H1 (cell line): ENCODE data around the gene ADRM1. TPM values are rescaled to one million over a fixed set of nuclear protein-coding genes. Genes with fewer than 3 reads are reported as not detected.

Source experiments
- CTCF ChIA-PET: fragments of 300-600 bp; sonication (Branson Sonifier 250); formaldehyde crosslinking; loops from one replicate; lab custom pipeline; 2021; ENCODE audit not compliant: partially characterized antibody; lab: Charles Lee
- POLR2A ChIA-PET: fragments of 300-600 bp; sonication (Branson Sonifier 250); formaldehyde crosslinking; loops from one replicate; lab custom pipeline; 2021; ENCODE audit warnings: inconsistent platforms; ENCODE audit not compliant: partially characterized antibody; lab: Charles Lee
- DNase-seq, 2 experiments: peaks; one replicate each; pipeline versions ENCODE4 v3.0.0 to v3.0.0-alpha.2; 2010 to 2022; ENCODE audit warnings: low spot score in 2 of 2, low read depth in 1 of 2, mixed read lengths in 1 of 2
- FAIRE-seq: peaks from 2 replicates; lab custom pipeline; 2011; peaks lifted over from hg19 to GRCh38; lab: Jason Lieb, UNC
- H2AFZ ChIP-seq: 2 replicates; pipeline ENCODE4 v1.8.1; 2012; ENCODE audit warnings: low read length, inconsistent platforms
- H2AK5ac ChIP-seq: 2 replicates; pipeline ENCODE4 v1.6.1; 2013; ENCODE audit warnings: low read depth, low read length
- H2BK120ac ChIP-seq: replicated peaks from 2 replicates; pipeline ENCODE3; 2013; ENCODE audit warnings: low read depth, low read length, inconsistent platforms
- H2BK12ac ChIP-seq: 2 replicates; pipeline ENCODE4 v1.6.1; 2013; ENCODE audit warnings: low read depth, low read length
- H2BK15ac ChIP-seq: 2 replicates; pipeline ENCODE4 v1.6.1; 2013; ENCODE audit warnings: low read length
- H2BK20ac ChIP-seq: 2 replicates; pipeline ENCODE4 v1.6.1; 2013; ENCODE audit warnings: low read length
- H2BK5ac ChIP-seq: 2 replicates; pipeline ENCODE4 v1.6.1; 2013; ENCODE audit warnings: low read depth, low read length
- H3K14ac ChIP-seq: 2 replicates; pipeline ENCODE4 v1.6.1; 2013; ENCODE audit warnings: inconsistent platforms; ENCODE audit not compliant: insufficient read length
- H3K18ac ChIP-seq: 2 replicates; pipeline ENCODE4 v1.6.1; 2013; ENCODE audit warnings: low read length; ENCODE audit errors: extremely low read depth
- H3K23ac ChIP-seq: 2 replicates; pipeline ENCODE4 v1.6.1; 2013; ENCODE audit warnings: inconsistent platforms; ENCODE audit not compliant: insufficient read length
- H3K23me2 ChIP-seq: 2 replicates; pipeline ENCODE4 v1.6.1; 2013; ENCODE audit warnings: low read depth, low read length
- H3K27ac ChIP-seq: 2 replicates; pipeline ENCODE4 v1.6.1; 2011; ENCODE audit warnings: low read depth, low read length, inconsistent platforms
- H3K27me3 ChIP-seq, 4 experiments: replicated peaks in 1 of 4; 1 replicate in 1 of 4; 2 replicates in 3 of 4; pipeline versions ENCODE4 v1.6.1 to v1.8.1; 2011 to 2013; ENCODE audit warnings: low read length in 3 of 4, mild to moderate bottlenecking in 3 of 4, inconsistent platforms in 2 of 4, mixed read lengths in 2 of 4, moderate library complexity in 1 of 4; ENCODE audit not compliant: control insufficient read depth in 3 of 4, insufficient read depth in 3 of 4; ENCODE audit errors: extremely low read depth in 1 of 4
- H3K36me3 ChIP-seq, 4 experiments: 2 replicates each; pipeline versions ENCODE4 v1.6.1 to v1.8.1; 2011 to 2013; ENCODE audit warnings: mild to moderate bottlenecking in 4 of 4, low read length in 3 of 4, moderate library complexity in 2 of 4, control low read depth in 1 of 4, inconsistent platforms in 1 of 4; ENCODE audit not compliant: insufficient read depth in 4 of 4, control insufficient read depth in 2 of 4
- H3K4ac ChIP-seq: replicated peaks from 2 replicates; pipeline ENCODE3; 2013; ENCODE audit warnings: low read length, low read depth, mixed read lengths, inconsistent platforms; ENCODE audit not compliant: insufficient read length
- H3K4me1 ChIP-seq, 4 experiments: replicated peaks in 1 of 4; 1 replicate in 1 of 4; 2 replicates in 3 of 4; pipeline versions ENCODE4 v1.6.1 to v1.8.1; 2011 to 2013; ENCODE audit warnings: low read length in 3 of 4, inconsistent platforms in 2 of 4, mixed read lengths in 1 of 4; ENCODE audit not compliant: insufficient read depth in 4 of 4, control insufficient read depth in 3 of 4
- H3K4me2 ChIP-seq, 2 experiments: 2 replicates each; pipeline versions ENCODE4 v1.6.1 to v1.8.1; 2011 to 2013; ENCODE audit warnings: low read depth in 2 of 2, low read length in 2 of 2, control low read depth in 1 of 2, inconsistent platforms in 1 of 2, mild to moderate bottlenecking in 1 of 2; ENCODE audit not compliant: insufficient read depth in 1 of 2
- H3K4me3 ChIP-seq, 4 experiments: fragments of 200-600, 300-600 bp in 1 of 4; sonication (generic), shearing (Covaris generic), sonication (Bioruptor Twin) in 1 of 4; 2 replicates each; pipeline versions ENCODE4 v1.5.1 to v1.8.1; 2011 to 2016; ENCODE audit warnings: low read length in 4 of 4, low read depth in 3 of 4, control low read depth in 2 of 4, inconsistent platforms in 2 of 4, mild to moderate bottlenecking in 2 of 4, mixed read lengths in 1 of 4, moderate library complexity in 1 of 4; ENCODE audit not compliant: insufficient read depth in 2 of 4; ENCODE audit errors: extremely low read depth in 1 of 4
- H3K56ac ChIP-seq: replicated peaks from 2 replicates; pipeline ENCODE3; 2013; ENCODE audit warnings: low read depth, mild to moderate bottlenecking, mixed read lengths, low read length, inconsistent platforms; ENCODE audit not compliant: insufficient read length
- H3K79me1 ChIP-seq: 2 replicates; pipeline ENCODE4 v1.6.1; 2013; ENCODE audit warnings: low read depth, low read length, control low read depth
- H3K79me2 ChIP-seq, 2 experiments: 2 replicates each; pipeline versions ENCODE4 v1.6.1 to v1.8.1; 2012 to 2013; ENCODE audit warnings: low read length in 2 of 2, mild to moderate bottlenecking in 2 of 2, inconsistent platforms in 1 of 2; ENCODE audit not compliant: insufficient read depth in 2 of 2, control insufficient read depth in 1 of 2
- H3K9ac ChIP-seq, 4 experiments: replicated peaks in 1 of 4; 1 replicate in 1 of 4; 2 replicates in 3 of 4; pipeline versions ENCODE4 v1.6.1 to v1.8.1; 2011 to 2013; ENCODE audit warnings: low read depth in 3 of 4, low read length in 3 of 4, control low read depth in 2 of 4, mild to moderate bottlenecking in 2 of 4, moderate library complexity in 2 of 4, inconsistent platforms in 1 of 4; ENCODE audit errors: extremely low read depth in 1 of 4
- H3K9me3 ChIP-seq, 2 experiments: 2 replicates each; pipeline versions ENCODE4 v1.6.1 to v1.8.1; 2012 to 2013; ENCODE audit warnings: mild to moderate bottlenecking in 2 of 2, moderate library complexity in 2 of 2, control low read depth in 1 of 2, inconsistent platforms in 1 of 2, low read depth in 1 of 2, low read length in 1 of 2, mixed read lengths in 1 of 2; ENCODE audit not compliant: insufficient read depth in 2 of 2
- H4K20me1 ChIP-seq, 2 experiments: replicated peaks in 1 of 2; 2 replicates each; pipeline versions ENCODE3 to v1.8.1; 2011 to 2013; ENCODE audit warnings: inconsistent platforms in 2 of 2, low read length in 2 of 2, mild to moderate bottlenecking in 1 of 2; ENCODE audit not compliant: insufficient read depth in 2 of 2, control insufficient read depth in 1 of 2
- H4K5ac ChIP-seq: 2 replicates; pipeline ENCODE4 v1.6.1; 2013; ENCODE audit warnings: low read length, low read depth, mixed read lengths, inconsistent platforms; ENCODE audit not compliant: insufficient read length
- H4K8ac ChIP-seq: 2 replicates; pipeline ENCODE4 v1.8.0; 2013; ENCODE audit warnings: mild to moderate bottlenecking, moderate library complexity, low read length, inconsistent platforms; ENCODE audit not compliant: insufficient read depth; ENCODE audit errors: extremely low read depth
- H4K91ac ChIP-seq: replicated peaks from 2 replicates; pipeline ENCODE3; 2013; ENCODE audit warnings: low read length, mixed read lengths, inconsistent platforms; ENCODE audit not compliant: insufficient read length
- BRCA1 ChIP-seq: IDR thresholded peaks from 2 replicates; pipeline ENCODE4 v1.6.1; 2012; ENCODE audit warnings: low read depth, low read length, improper control_type of control experiment
- CHD2 ChIP-seq: IDR thresholded peaks from 2 replicates; pipeline ENCODE4 v1.6.1; 2012; ENCODE audit warnings: low read length, improper control_type of control experiment
- CTBP2 ChIP-seq: IDR thresholded peaks from 2 replicates; pipeline ENCODE4 v1.7.0; 2011; ENCODE audit warnings: borderline replicate concordance, mild to moderate bottlenecking, moderate library complexity, mixed read lengths, low read length; ENCODE audit not compliant: insufficient read depth, insufficient read length
- KDM4A ChIP-seq: IDR thresholded peaks from one replicate; pipeline ENCODE4 v1.7.1; 2012; ENCODE audit warnings: low read depth, mild to moderate bottlenecking, moderate library complexity, low read length, inconsistent platforms; ENCODE audit not compliant: severe bottlenecking
- MAFK ChIP-seq: IDR thresholded peaks from 2 replicates; pipeline ENCODE4 v1.6.1; 2012; ENCODE audit warnings: low read depth, mild to moderate bottlenecking, improper control_type of control experiment, low read length
- NRF1 ChIP-seq: IDR thresholded peaks from 2 replicates; pipeline ENCODE4 v1.6.1; 2011; ENCODE audit warnings: mild to moderate bottlenecking, low read depth, low read length, improper control_type of control experiment
- POLR2A ChIP-seq, 2 experiments: IDR thresholded peaks; 1 replicate in 1 of 2; 2 replicates in 1 of 2; pipeline ENCODE4 v1.6.1; 2011; ENCODE audit warnings: low read depth in 2 of 2, low read length in 2 of 2, mild to moderate bottlenecking in 2 of 2; ENCODE audit errors: control extremely low read depth in 1 of 2
- SIN3A ChIP-seq, 2 experiments: IDR thresholded peaks in 1 of 2; conservative IDR thresholded peaks in 1 of 2; 2 replicates each; pipeline ENCODE4 v1.6.1; 2011 to 2012; ENCODE audit warnings: low read length in 2 of 2, improper control_type of control experiment in 1 of 2, low read depth in 1 of 2, mild to moderate bottlenecking in 1 of 2
- SP2 ChIP-seq: IDR thresholded peaks from 2 replicates; pipeline ENCODE4 v1.6.1; 2012; ENCODE audit warnings: mild to moderate bottlenecking, low read length, inconsistent platforms
- TCF12 ChIP-seq: IDR thresholded peaks from 2 replicates; pipeline ENCODE4 v1.6.1; 2011; ENCODE audit warnings: low read depth, mild to moderate bottlenecking, low read length
- WGBS, 2 experiments: shearing (Covaris generic) in 1 of 2; methylation state at CpG; one replicate each; pipeline versions ENCODE4 v1.1.6 to v1.1.7; 2013 to 2015; ENCODE audit warnings: low lambda C conversion rate in 2 of 2, mixed read lengths in 2 of 2, inconsistent platforms in 1 of 2, low coverage in 1 of 2, missing lambda C conversion rate in 1 of 2; ENCODE audit not compliant: insufficient replicate concordance in 2 of 2, insufficient coverage in 1 of 2, insufficient read length in 1 of 2; ENCODE audit errors: extremely low coverage in 1 of 2, missing lambda C conversion rate in 1 of 2; 5-methylcytosine and 5-hydroxymethylcytosine counted together
- polyA plus RNA-seq, 7 experiments: library from polyadenylated mRNA; depleted of rRNA in 3 of 7; stranded (reverse) in 5 of 7; unstranded in 2 of 7; fragments of >200 nt in 5 of 7; fragments of 200-250 nt in 2 of 7; gene quantifications; 1 replicate in 5 of 7; 2 replicates in 1 of 7; 4 replicates in 1 of 7; pipeline versions ENCODE4 v1.2.1 to v1.2.3, GENCODE V29; 2011 to 2013; ENCODE audit warnings: missing spikeins in 2 of 7, mixed read lengths in 2 of 7
- total RNA-seq: library from RNA; stranded (reverse); fragmentation: NEBNext Ultra II Directional; extraction: Animal tissue kit (Norgen Biotek cat#: 25700); gene quantifications from 2 replicates; pipeline ENCODE4 v1.2.1, GENCODE V29; 2021
- TF ChIP-seq, protein P1 (sequence below): IDR thresholded peaks from 2 replicates; pipeline ENCODE4 v1.6.1; 2012; ENCODE audit warnings: inconsistent platforms
- TF ChIP-seq, protein P2 (sequence below), 3 experiments: IDR thresholded peaks; 1 replicate in 2 of 3; 2 replicates in 1 of 3; pipeline versions ENCODE4 v1.5.1 to v1.6.1; 2011; ENCODE audit warnings: low read length in 3 of 3, mild to moderate bottlenecking in 3 of 3, inconsistent platforms in 2 of 3, low read depth in 1 of 3, moderate library complexity in 1 of 3; ENCODE audit not compliant: insufficient read depth in 1 of 3; ENCODE audit errors: control extremely low read depth in 1 of 3

Gene ADRM1
- total and polyA plus RNA-seq, 2 of the 8 experiments (the other 6 are each of a cell fraction or from before 2014, with no cell fraction given) = 126 to 214 TPM

DNA sequence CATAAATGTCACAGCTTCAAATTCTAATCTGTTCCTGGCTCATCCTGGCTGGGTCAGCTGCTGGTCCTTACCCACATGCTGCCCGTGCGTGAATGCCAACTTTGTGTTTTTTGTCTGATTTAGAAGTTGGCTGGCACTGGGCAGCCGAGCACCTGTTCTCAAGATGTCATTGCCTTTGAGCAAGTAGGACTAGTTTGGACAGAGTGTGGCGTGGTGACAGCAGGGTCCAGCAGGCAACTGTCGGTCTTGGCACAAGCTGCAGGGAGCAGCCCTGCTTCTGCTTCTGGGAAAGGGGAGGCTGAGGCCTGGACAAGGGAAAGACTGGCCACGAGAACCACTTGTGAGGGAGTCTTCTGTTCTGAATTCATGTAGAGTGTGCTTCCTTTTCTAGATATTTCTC, 26.4 kb upstream of the ADRM1 start:
- no peak overlapping the region for H4K8ac ChIP-seq
- no peak for TF ChIP-seq KDM4A
- TF ChIP-seq, protein P1, sequence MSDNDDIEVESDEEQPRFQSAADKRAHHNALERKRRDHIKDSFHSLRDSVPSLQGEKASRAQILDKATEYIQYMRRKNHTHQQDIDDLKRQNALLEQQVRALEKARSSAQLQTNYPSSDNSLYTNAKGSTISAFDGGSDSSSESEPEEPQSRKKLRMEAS = no peak
- no peak for TF ChIP-seq POLR2A (IDR thresholded peaks at IDR 0.05; ENCODE audit: control extremely low read depth in 1 of 2, low read depth in 2 of 2, low read length in 2 of 2)
- no peak for TF ChIP-seq MAFK
- TF ChIP-seq CHD2 = no peak
- TF ChIP-seq, protein P2, sequence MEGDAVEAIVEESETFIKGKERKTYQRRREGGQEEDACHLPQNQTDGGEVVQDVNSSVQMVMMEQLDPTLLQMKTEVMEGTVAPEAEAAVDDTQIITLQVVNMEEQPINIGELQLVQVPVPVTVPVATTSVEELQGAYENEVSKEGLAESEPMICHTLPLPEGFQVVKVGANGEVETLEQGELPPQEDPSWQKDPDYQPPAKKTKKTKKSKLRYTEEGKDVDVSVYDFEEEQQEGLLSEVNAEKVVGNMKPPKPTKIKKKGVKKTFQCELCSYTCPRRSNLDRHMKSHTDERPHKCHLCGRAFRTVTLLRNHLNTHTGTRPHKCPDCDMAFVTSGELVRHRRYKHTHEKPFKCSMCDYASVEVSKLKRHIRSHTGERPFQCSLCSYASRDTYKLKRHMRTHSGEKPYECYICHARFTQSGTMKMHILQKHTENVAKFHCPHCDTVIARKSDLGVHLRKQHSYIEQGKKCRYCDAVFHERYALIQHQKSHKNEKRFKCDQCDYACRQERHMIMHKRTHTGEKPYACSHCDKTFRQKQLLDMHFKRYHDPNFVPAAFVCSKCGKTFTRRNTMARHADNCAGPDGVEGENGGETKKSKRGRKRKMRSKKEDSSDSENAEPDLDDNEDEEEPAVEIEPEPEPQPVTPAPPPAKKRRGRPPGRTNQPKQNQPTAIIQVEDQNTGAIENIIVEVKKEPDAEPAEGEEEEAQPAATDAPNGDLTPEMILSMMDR (IDR thresholded peaks at IDR 0.05; ENCODE audit: control extremely low read depth in 1 of 3, insufficient read depth in 1 of 3, low read depth in 1 of 3, low read length in 3 of 3) = no peak
- no peak for TF ChIP-seq NRF1
- TF ChIP-seq SP2 = no peak
- no peak for TF ChIP-seq SIN3A (conservative IDR thresholded peaks at IDR 0.05 in 1 of 2, IDR thresholded peaks at IDR 0.05 in 1 of 2; ENCODE audit: low read depth in 1 of 2, low read length in 2 of 2)
- no peak for TF ChIP-seq CTBP2
- no peak for TF ChIP-seq BRCA1
- TF ChIP-seq TCF12 = no peak
- TF ChIP-seq, all 59 proteins: peak for 0
- Histone ChIP-seq H3K4me2 (no peak overlapping the region), H2BK120ac (no peak overlapping the region), H3K4ac (no peak overlapping the region), H3K27me3 (no peaks in the 10 kb centered on the region), H4K91ac (no peak overlapping the region), H3K56ac (no peak overlapping the region), H4K5ac (no peak overlapping the region), H2AFZ (no peak overlapping the region), H3K79me1 (no peaks in the 10 kb centered on the region), H3K4me3 (no peak overlapping the region), H3K9me3 (no peaks in the 10 kb centered on the region), H3K4me1 (no peaks in the 10 kb centered on the region), H2BK5ac (no peak overlapping the region), H3K79me2 (no peaks in the 10 kb centered on the region), H2BK12ac (no peak overlapping the region), H3K23ac (no peak overlapping the region), H3K14ac (no peak overlapping the region), H3K23me2 (peaks cover 3% of the 10 kb centered on the region; the same call in 1 of the 2 replicates), H2BK15ac (no peak overlapping the region), H3K27ac (no peak overlapping the region), H4K20me1 (peaks cover 5 to 11% of the 10 kb centered on the region in 2 experiments), H3K18ac (no peak overlapping the region), H3K9ac (no peak overlapping the region), H2AK5ac (no peak overlapping the region), H3K36me3 (peaks cover 6 to 29% (median 22%) of the 10 kb centered on the region in 4 experiments; a peak in 7 of 8 replicates), H2BK20ac (no peak overlapping the region)
- 77% methylated on average over 6 of the region's 6 CpGs; no CpG with 5 or more reads in 1 of the 2 experiments for WGBS, 2 experiments
- DNase-seq = no peak
- POLR2A ChIA-PET = no interaction called here
- CTCF ChIA-PET = interaction anchor here (1.2 to 1.8 kb wide), 2 partner anchors 120 to 141 kb away, joined by 4 to 7 read pairs; no protein-coding TSS in a partner anchor
- no peak for FAIRE-seq
